ENCODE data around the gene CARM1. TPM values are rescaled to one million over a fixed set of nuclear protein-coding genes. Genes with fewer than 3 reads are reported as not detected.
A peak's percentile ranks its signal among the peaks of the same experiment; 100 is the strongest.

Gene CARM1
- total RNA-seq, 1 donor from 2014 or later = 61.8 TPM

- no peak overlapping the region for H3K4me3 Mint-ChIP-seq (ENCODE audit: unreplicated experiment)
- DNase-seq (ENCODE audit: low spot score) = no peak
- H3K27me3 Mint-ChIP-seq (ENCODE audit: low read depth) = no peaks in the 10 kb centered on the region
- H3K36me3 Mint-ChIP-seq (ENCODE audit: low read depth) = peaks cover 10% of the 10 kb centered on the region
- no peak for TF ChIP-seq CTCF (IDR thresholded peaks at IDR 0.05)
- no peak overlapping the region for H3K27ac Mint-ChIP-seq (ENCODE audit: unreplicated experiment)
- H3K9me3 Mint-ChIP-seq (ENCODE audit: low read depth) = no peaks in the 10 kb centered on the region
- no peaks in the 10 kb centered on the region for H3K4me1 Mint-ChIP-seq (ENCODE audit: low read depth)
These were observed 41.4 kb upstream of the CARM1 start for GRCh38 chr19:10829967-10830366.

GRCh38 chr19:10830370-10830769, 41.0 kb upstream of the CARM1 start:
- Mint-ChIP-seq H3K4me1 (ENCODE audit: low read depth) (peaks cover 1% of the 10 kb centered on the region), H3K27ac (ENCODE audit: unreplicated experiment) (no peak overlapping the region), H3K9me3 (ENCODE audit: low read depth) (no peaks in the 10 kb centered on the region)

DNA sequence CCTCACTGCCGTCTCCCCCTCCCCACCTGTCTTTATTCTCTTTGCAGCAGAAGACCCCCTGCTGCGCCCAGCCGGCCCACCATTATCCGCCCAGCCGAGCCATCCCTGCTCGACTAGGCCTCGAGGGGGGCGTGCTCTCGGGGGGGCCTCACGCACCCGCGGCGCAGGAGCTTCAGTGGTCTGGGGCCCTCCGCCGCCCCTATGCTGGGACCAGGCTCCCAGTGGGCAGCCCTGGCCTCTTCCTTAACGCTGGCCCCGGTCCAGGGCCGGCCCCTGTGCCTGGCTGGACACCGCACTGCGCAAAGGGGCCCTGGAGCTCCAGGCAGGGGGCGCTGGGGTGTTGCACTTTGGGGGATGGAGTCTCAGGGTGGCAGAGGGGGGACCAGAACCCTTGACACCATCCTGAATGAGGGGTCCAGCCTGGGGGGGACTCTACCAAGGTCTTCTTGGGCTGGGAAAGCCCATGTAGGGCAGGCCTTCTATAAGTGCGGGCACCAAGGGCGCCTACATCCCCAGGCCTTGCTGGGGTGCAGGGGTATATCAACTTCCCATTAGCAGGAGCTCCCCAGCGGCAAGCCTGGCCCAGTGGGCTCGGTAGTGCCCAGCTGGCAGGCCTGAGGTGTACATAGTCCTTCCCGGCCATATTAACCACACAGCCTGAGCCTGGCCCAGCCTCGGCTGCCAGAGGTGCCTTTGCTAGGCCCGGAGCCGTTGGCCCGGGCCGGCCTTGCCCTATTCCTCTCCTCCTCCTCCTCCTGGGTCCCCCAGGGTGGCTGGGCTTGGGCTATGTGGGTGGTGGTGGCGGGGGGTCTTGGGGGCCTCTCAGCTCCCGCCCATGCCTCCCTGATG, 40.2 kb upstream of the CARM1 start:
- Mint-ChIP-seq H3K9me3 (ENCODE audit: low read depth) (no peaks in the 10 kb centered on the region), H3K4me3 (ENCODE audit: unreplicated experiment) (no peak overlapping the region), H3K4me1 (ENCODE audit: low read depth) (peaks cover 5% of the 10 kb centered on the region), H3K27ac (ENCODE audit: unreplicated experiment) (no peak overlapping the region), H3K27me3 (ENCODE audit: low read depth) (no peaks in the 10 kb centered on the region), H3K36me3 (ENCODE audit: low read depth) (peaks cover 9% of the 10 kb centered on the region)
- no peak for TF ChIP-seq CTCF (IDR thresholded peaks at IDR 0.05)
- no peak for DNase-seq (ENCODE audit: low spot score)

More at GRCh38 chr19:10830370-10830769, 41.0 kb upstream of the CARM1 start:
- no peaks in the 10 kb centered on the region for H3K27me3 Mint-ChIP-seq (ENCODE audit: low read depth)
- no peak overlapping the region for H3K4me3 Mint-ChIP-seq (ENCODE audit: unreplicated experiment)
- no peak for TF ChIP-seq CTCF (IDR thresholded peaks at IDR 0.05)
- peaks cover 9% of the 10 kb centered on the region for H3K36me3 Mint-ChIP-seq (ENCODE audit: low read depth)
- DNase-seq (ENCODE audit: low spot score) = no peak

- peaks cover 16% of the 10 kb centered on the region for H3K4me1 Mint-ChIP-seq (ENCODE audit: low read depth)
- H3K36me3 Mint-ChIP-seq (ENCODE audit: low read depth) = peaks cover 6% of the 10 kb centered on the region
- H3K27ac Mint-ChIP-seq (ENCODE audit: unreplicated experiment) = peak overlapping the region; percentile 8
- no peaks in the 10 kb centered on the region for H3K9me3 Mint-ChIP-seq (ENCODE audit: low read depth)
- DNase-seq (ENCODE audit: low spot score) = no peak
- no peak overlapping the region for H3K4me3 Mint-ChIP-seq (ENCODE audit: unreplicated experiment)
- no peak for TF ChIP-seq CTCF (IDR thresholded peaks at IDR 0.05)
- no peaks in the 10 kb centered on the region for H3K27me3 Mint-ChIP-seq (ENCODE audit: low read depth)
These were observed 39.1 kb upstream of the CARM1 start for GRCh38 chr19:10831987-10832938.

- H3K4me3 Mint-ChIP-seq (ENCODE audit: unreplicated experiment) = no peak overlapping the region
- H3K27ac Mint-ChIP-seq (ENCODE audit: unreplicated experiment) = no peak overlapping the region
- TF ChIP-seq CTCF (IDR thresholded peaks at IDR 0.05) = no peak
- H3K9me3 Mint-ChIP-seq (ENCODE audit: low read depth) = no peaks in the 10 kb centered on the region
- no peak for DNase-seq (ENCODE audit: low spot score)
- H3K4me1 Mint-ChIP-seq (ENCODE audit: low read depth) = peaks cover 16% of the 10 kb centered on the region
- peaks cover 6% of the 10 kb centered on the region for H3K36me3 Mint-ChIP-seq (ENCODE audit: low read depth)
- H3K27me3 Mint-ChIP-seq (ENCODE audit: low read depth) = no peaks in the 10 kb centered on the region
These were observed 38.4 kb upstream of the CARM1 start for GRCh38 chr19:10832939-10833296.
